Left lung (tissue), 10 donors: ENCODE measurements around the gene MAPKAPK3. TPM values are rescaled to one million over a fixed set of nuclear protein-coding genes. Genes with fewer than 3 reads are reported as not detected.

Source experiments
- ATAC-seq: fragments of 200-7000 bp; cut with Tn5 transposase; one replicate; pipeline ENCODE4 v1.9.1; 2020; ENCODE audit warnings: moderate library complexity
- DNase-seq, 4 donors: peaks; one replicate each; pipeline ENCODE4 v3.0.0-alpha.2; 2013 to 2020
- H3K27ac ChIP-seq, 2 donors: fragments of 200-600 bp; sonication (generic) in 1 of 2; one replicate each; pipeline versions ENCODE4 v1.5.0 to v1.8.0; 2020 to 2021
- H3K27me3 ChIP-seq, 2 donors: fragments of 200-600 bp; sonication (generic) in 1 of 2; one replicate each; pipeline versions ENCODE4 v1.5.0 to v1.8.0; 2020 to 2021
- H3K36me3 ChIP-seq, 2 donors: fragments of 200-600 bp; sonication (generic) in 1 of 2; one replicate each; pipeline versions ENCODE4 v1.5.0 to v1.8.0; 2020 to 2021
- H3K4me1 ChIP-seq, 2 donors: fragments of 200-600 bp; one replicate each; pipeline ENCODE4 v1.8.0; 2021
- H3K4me3 ChIP-seq, 2 donors: fragments of 200-600 bp; sonication (generic) in 1 of 2; one replicate each; pipeline versions ENCODE4 v1.5.0 to v1.8.0; 2020 to 2021; ENCODE audit warnings: mild to moderate bottlenecking in 1 of 2
- H3K9me3 ChIP-seq, 2 donors: fragments of 200-600 bp; sonication (generic) in 1 of 2; one replicate each; pipeline versions ENCODE4 v1.5.0 to v1.8.0; 2020 to 2021
- CTCF ChIP-seq, 2 donors: fragments of 200-600 bp; sonication (generic) in 1 of 2; IDR thresholded peaks; one replicate each; pipeline versions ENCODE4 v1.5.0 to v1.8.0; 2021; ENCODE audit warnings: antibody characterized with exemption in 2 of 2
- intact Hi-C, 2 donors: fragments of 100-400 bp; cut with DNase I; formaldehyde crosslinking; loops; one replicate each; pipeline versions ENCODE4 v1.11.2 to v1.14.2; 2022
- polyA plus RNA-seq, 6 donors: library from polyadenylated mRNA; unstranded; fragments of 120-200 nt; gene quantifications; one replicate each; pipeline ENCODE4 v1.2.1, GENCODE V29; 2013; ENCODE audit not compliant: insufficient read length in 6 of 6
- total RNA-seq, 2 donors: library from RNA; stranded (reverse); fragmentation: NEBNext Ultra II Directional; extraction: Animal tissue kit (Norgen Biotek cat#: 25700); gene quantifications; one replicate each; pipeline ENCODE4 v1.2.1, GENCODE V29; 2021
- donor health status: DM: no; HTN: yes; CAD: no.
- donor health status: DM: no; HTN: no; CAD: no.

The MAPKAPK3 gene
- total and polyA plus RNA-seq, 8 donors, result 34.1 to 118 (median 37.0) TPM

- peaks cover 4 to 10% of the 10 kb centered on the region in 2 donors for H3K4me1 ChIP-seq
- ATAC-seq, result no peak
- H3K9me3 ChIP-seq, result no peaks in the 10 kb centered on the region
- no peak overlapping the region for H3K27ac ChIP-seq
- intact Hi-C loops, result no loop called here
- H3K36me3 ChIP-seq, result no peaks in the 10 kb centered on the region
- H3K4me3 ChIP-seq, result no peak overlapping the region
- peak in 1 of 4 donors; percentile 24 for DNase-seq
- TF ChIP-seq CTCF (IDR thresholded peaks at IDR 0.05), result no peak
- H3K27me3 ChIP-seq, result no peaks in the 10 kb centered on the region
Observed at GRCh38 chr3:50658416-50658815, 41.5 kb downstream of the MAPKAPK3 start.

GRCh38 chr3:50658831-50659230 lies 41.9 kb downstream of the MAPKAPK3 start:
- H3K27ac ChIP-seq, result no peak overlapping the region
- H3K4me1 ChIP-seq, result peaks cover 4 to 15% of the 10 kb centered on the region in 2 donors
- H3K36me3 ChIP-seq, result no peaks in the 10 kb centered on the region
- DNase-seq, result no peak
- ATAC-seq, result no peak
- H3K4me3 ChIP-seq, result no peak overlapping the region
- H3K9me3 ChIP-seq, result no peaks in the 10 kb centered on the region
- intact Hi-C loops, result no loop called here
- no peak for TF ChIP-seq CTCF (IDR thresholded peaks at IDR 0.05)
- H3K27me3 ChIP-seq, result no peaks in the 10 kb centered on the region

GRCh38 chr3:50660386-50660785 lies 43.4 kb downstream of the MAPKAPK3 start:
- Histone ChIP-seq H3K4me1 (peaks cover 4 to 16% of the 10 kb centered on the region in 2 donors), H3K4me3 (no peak overlapping the region), H3K27me3 (no peaks in the 10 kb centered on the region), H3K36me3 (no peaks in the 10 kb centered on the region), H3K9me3 (no peaks in the 10 kb centered on the region), H3K27ac (no peak overlapping the region)
- intact Hi-C loops, result no loop called here
- DNase-seq (no peak), ATAC-seq (no peak)
- TF ChIP-seq CTCF (IDR thresholded peaks at IDR 0.05), result no peak

GRCh38 chr3:50661321-50661837 lies 44.4 kb downstream of the MAPKAPK3 start:
- Histone ChIP-seq H3K36me3 (no peaks in the 10 kb centered on the region), H3K9me3 (no peaks in the 10 kb centered on the region), H3K4me1 (peaks cover 4 to 16% of the 10 kb centered on the region in 2 donors), H3K4me3 (no peak overlapping the region), H3K27me3 (no peaks in the 10 kb centered on the region), H3K27ac (no peak overlapping the region)
- intact Hi-C loops, result no loop called here
- no peak for TF ChIP-seq CTCF (IDR thresholded peaks at IDR 0.05)
- no peak for ATAC-seq
- peak in 1 of 4 donors; percentile 10 for DNase-seq

- peaks cover 4 to 16% of the 10 kb centered on the region in 2 donors for H3K4me1 ChIP-seq
- intact Hi-C loops, result no loop called here
- no peaks in the 10 kb centered on the region for H3K36me3 ChIP-seq
- DNase-seq (peak in 1 of 4 donors; percentile 11), ATAC-seq (no peak)
- H3K9me3 ChIP-seq, result no peaks in the 10 kb centered on the region
- no peaks in the 10 kb centered on the region for H3K27me3 ChIP-seq
- no peak for TF ChIP-seq CTCF (IDR thresholded peaks at IDR 0.05)
- H3K27ac ChIP-seq, result no peak overlapping the region
- H3K4me3 ChIP-seq, result no peak overlapping the region
Observed at GRCh38 chr3:50662408-50662807, 45.5 kb downstream of the MAPKAPK3 start.
